HG03039 (cell line): ENCODE data around the gene GKN1.

ENCODE experiments used
- ATAC-seq: cut with Tn5 transposase; IDR thresholded peaks from one replicate; pipeline ENCODE4 v1.9.1; 2021; ENCODE audit warnings: mild to moderate bottlenecking, moderate library complexity; ENCODE audit not compliant: unreplicated experiment

The GKN1 gene

DNA sequence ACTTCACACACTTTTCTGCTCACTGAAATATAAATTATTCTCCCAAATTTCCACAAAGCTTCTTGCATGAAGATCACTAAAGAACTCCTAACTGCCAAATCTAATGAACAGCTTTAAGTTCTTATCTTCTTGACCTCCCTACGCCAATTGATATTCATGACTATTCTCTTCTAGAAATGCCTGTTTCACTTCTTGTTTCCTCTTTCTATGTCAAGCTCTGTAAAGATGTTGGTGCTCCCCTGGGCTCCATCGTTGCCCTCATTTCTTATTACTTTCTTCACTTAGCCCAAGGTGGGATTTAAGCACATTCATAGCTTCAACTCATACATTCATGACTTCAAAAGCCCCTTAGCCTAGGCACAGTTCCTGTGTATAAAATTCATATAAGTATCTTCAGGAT, 29.3 kb downstream of the GKN1 start:
- ATAC-seq = no peak

DNA sequence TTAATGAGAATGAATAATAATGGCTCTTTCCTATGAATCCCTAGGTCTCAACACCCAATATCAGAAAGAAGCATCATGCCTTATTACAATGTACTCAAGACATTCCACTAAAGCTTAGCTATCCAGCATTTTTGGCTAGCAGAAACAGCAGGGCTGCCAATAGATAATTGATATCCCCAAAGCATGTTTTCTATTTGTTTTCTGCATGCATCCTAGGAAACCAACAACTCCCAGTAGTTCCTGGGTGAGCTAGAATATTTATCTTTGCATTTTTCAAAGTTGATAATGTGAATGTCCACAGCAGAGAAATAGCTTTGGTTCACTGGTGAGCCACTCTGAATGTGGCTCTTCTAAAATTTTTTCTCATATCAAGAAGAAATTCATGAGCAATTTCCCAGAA, 32.7 kb downstream of the GKN1 start:
- ATAC-seq = no peak

- ATAC-seq = no peak
Observed at GRCh38 chr2:69007603-69008002, 33.2 kb downstream of the GKN1 start.

- ATAC-seq = no peak
Observed at GRCh38 chr2:69010437-69011194, 36.2 kb downstream of the GKN1 start.

- no peak for ATAC-seq
Observed at GRCh38 chr2:69011611-69012157, 37.2 kb downstream of the GKN1 start.

DNA sequence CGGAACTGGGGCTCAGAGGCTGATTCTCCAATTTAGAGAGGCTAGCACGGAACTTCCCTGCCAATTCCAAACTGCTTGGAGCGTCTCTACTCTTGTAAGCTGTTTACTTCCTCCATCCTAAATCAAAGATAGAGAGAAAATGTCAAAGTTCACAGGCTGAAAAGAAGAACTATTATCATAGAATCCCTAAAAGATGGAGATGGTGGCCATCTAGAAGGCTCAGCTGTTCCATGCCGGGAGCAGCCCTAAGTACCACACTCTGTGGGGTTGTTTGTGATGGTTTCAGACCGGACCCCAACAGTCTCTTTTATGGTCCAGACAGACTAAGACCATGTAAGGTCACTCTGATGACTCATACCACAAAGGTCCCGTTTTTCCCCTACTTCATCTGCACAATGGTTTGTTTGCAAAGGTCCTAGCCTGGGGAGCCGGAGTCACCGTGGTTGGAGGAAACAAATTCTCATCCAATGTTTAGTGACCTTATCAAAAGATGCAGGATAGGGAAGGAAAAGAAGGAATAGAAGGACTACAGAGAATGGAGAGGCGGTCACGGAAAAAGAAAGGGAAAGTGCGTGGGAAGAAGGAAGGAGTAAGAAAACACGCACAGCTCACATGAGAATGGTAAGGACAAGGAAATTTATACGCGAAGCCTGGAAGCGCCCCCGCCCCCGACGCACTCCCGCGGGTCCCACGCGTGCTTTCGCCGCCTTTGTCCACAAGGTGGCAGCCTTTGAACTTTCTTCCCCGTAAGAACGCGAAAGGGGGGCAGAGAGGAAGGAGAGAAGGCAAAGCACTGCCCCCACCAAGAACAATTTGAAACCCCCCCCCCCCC, 38.1 kb downstream of the GKN1 start:
- ATAC-seq = no peak

DNA sequence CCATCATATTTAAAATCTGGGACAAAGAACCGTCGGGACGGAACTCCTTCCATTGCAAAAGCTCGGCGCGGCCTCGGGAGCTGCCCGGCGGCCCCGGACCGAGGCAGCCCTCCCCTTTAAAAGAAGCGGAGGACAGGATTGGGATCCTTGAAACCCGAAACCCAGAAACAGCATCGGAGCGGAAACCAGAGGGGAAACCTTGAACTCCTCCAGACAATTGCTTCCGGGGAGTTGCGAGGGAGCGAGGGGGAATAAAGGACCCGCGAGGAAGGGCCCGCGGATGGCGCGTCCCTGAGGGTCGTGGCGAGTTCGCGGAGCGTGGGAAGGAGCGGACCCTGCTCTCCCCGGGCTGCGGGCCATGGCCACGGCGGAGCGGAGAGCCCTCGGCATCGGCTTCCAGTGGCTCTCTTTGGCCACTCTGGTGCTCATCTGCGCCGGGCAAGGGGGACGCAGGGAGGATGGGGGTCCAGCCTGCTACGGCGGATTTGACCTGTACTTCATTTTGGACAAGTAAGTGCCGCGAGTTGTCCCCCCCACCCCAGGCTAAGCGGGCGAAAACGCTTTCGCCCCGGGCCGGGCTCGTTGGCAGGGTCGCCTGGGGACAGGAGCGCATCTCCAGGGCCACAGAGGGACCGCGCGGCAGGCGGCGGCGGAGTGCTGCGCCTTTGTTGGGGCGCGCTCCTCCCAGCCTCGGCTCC, 38.9 kb downstream of the GKN1 start, which contains the start of gene ANTXR1:
Gene ANTXR1, plus strand, starts transcription at position 38 of the 698 bp plus-strand sequence. Its CDS starts 321 bp downstream, at position 359.
- no peak for ATAC-seq

DNA sequence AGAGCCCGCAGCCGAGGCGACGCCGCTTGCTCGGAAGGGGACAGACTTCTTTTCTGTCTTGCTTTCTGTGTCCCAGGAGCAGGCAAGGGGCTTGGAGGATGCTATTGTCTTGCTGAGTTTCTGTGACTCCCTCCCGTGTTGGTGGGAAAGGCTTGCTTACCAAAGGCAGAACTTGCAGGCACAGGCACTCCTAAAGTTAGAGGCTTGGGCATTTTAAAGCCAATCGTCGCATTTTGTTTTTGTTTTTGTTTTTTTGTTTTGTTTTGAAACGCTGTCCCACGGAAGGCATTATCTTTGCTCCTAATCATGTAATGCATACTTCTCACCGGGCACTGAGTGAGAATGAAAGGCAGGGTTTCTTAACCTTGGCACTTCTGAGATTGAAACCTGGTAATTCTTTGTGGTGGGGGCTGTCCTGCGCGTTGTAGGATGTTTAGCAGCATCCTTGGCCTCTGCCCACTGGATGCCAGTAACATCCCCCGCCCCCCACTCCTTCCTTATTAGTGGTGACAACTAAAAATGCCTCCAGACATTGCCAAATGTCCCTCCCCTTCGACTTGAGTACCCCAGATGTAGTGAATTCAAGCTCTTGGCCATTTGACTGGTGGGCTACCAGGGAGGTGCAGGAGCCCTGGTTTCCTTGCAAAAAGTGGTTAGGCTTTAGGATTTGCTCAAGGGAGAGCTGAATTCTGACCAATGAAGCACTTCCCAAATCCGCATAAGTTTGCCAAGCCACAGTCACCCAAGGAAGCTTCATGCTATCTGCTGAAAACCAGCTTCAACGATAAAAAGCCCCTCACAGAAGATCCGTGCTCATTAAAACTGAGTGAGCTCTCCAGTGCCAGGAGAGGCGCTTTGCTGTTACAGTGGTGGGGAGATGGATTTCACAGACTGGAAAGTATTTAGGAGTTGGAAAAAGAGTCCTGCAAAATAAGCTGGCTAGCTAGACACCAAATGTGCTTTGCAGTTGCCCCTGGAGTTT, 39.7 kb downstream of the GKN1 start:
- no peak for ATAC-seq

- ATAC-seq = no peak
Observed at GRCh38 chr2:69017080-69017479, 42.6 kb downstream of the GKN1 start.

DNA sequence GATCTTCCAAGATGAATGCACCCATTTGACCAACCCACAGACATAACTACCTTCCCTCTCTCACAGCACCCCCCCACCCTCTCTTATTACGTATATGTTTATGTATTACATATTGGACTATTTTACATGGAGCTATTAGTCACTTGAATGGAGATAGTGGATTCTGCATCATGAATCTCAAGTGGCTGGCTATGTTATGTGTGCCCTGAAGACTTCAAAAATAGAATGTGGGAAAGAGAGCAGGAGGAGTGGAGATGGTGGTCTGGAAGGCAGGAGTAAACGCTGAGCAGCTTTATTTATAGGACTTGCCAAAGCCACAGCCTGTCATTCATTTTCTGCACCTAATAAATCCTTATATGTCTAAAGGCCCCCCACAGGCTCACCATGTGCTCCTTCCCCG, 43.4 kb downstream of the GKN1 start:
- no peak for ATAC-seq

DNA sequence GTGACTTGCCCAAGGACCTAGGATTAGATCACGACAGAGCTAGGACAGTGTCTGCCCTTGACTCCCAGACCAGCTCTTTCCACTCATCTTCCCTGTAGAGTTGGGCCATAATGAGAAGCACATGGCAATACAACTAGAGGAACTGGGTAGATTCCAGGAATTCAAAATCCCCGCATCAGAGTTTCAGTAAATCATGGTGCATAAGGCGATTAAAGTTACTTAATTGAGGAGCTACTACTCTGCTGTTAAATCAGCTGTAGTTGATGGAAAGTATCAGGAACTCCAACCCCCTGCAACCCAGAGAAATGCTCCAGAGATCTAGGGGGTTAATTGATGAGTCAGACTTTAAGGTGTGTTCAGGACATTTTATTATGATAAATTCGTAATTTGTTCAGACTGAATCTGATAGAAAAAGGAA, 44.3 kb downstream of the GKN1 start:
- no peak for ATAC-seq

DNA sequence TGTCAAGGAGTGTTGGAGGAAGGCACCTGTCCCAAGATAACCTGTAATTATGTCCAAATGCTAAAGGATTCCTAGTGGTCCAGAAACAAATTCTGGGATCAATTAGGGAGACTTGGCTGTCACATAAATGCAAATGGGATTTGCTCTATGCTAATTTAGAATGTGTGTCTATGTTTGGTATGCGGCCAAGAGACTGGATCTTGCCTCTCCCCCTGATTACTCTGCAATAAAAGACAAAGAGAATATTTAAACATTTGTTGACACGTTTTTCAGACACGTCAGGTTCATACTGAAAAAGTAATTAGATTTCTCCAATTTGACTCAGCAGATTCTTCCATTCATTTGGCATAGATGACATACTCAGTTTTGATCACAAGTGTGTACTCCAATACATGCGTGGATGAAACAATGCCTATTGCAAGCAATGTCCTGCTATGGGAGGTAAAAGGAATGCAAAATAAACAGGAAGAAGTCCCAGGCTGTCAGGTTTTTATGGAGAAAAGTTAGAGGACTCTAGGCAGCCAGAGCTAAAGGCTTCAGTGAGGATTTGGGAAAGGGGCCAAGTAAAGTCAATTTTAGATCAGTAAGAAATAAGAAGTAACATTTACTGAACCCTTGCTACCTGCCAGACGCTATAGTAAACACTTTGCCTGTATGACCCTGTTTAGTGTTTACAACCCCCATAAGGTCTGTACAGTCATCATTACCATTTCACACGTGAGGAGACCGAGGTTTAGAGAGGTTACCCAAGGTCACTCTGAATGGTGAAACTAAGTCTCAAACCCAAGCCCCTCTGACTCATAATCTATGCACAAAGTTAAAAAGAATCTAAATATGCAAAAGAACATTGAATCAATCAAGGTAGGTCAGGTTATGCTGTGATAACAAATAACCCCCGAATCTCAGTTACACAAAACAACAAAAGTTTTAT, 46.3 kb downstream of the GKN1 start:
- no peak for ATAC-seq

- no peak for ATAC-seq
Observed at GRCh38 chr2:69021727-69022126, 47.3 kb downstream of the GKN1 start.

GRCh38 chr2:69022548-69022947, 48.1 kb downstream of the GKN1 start:
- ATAC-seq = no peak

DNA sequence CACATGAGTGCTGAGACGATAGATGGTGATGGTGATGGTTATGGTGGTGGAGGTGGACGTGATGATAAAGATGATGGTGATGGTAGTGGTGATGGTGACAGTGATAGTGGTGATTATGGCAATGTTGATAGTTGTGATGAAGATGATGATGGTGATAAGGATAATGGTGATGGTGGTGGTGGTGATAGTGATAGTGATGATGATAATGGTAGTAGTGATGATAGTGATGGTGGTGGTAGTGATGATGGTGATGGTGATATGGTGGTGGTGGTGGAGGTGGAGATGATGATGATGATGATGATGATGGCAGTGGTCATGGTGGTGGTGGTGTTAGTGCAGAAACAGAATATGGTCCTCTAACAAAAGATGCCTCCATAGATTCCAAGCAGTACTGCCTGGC, 48.8 kb downstream of the GKN1 start:
- no peak for ATAC-seq

GRCh38 chr2:69026026-69026425, 51.6 kb downstream of the GKN1 start:
- no peak for ATAC-seq

DNA sequence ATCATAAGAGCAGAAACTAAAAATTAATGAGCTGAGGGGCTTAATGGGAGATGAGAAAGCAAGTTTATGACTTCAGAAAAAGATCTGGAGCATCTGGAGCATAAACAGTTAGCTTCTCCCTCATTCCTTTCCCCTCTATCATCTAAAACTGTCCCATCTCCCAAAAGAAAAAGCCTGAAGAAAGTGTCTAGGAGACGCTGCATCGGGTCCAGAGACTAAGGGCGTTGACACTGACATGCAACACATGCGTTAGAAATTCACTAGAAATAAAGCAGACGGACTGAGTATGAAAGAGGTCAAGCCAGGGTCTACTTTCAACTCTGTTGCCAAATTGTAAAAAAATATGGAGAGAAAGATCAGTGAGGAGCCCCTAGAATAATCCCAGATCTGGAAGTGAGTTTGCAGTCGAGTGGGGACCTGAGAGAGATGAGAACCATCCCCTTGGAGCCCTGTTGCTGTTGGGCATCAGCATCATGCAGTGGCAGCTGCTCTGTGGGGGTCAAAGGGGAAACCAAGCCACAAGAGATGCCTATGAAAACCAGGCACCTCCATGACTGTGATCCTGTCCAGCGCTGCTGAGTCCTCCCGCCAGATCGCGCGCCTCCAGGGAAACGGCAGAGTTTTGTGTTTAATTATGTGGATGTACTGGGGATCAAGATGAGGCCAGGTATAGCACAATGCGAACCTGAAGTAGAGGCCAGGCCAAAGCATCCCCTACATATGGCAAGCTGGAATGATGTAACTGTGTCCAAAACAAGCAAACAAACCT, 52.4 kb downstream of the GKN1 start:
- ATAC-seq = no peak
